Activated CD4-positive, CD25-positive, alpha-beta regulatory T cell treated with anti-CD3 and anti-CD28 coated beads, Interleukin-2, amount 50 U/mL, for 72 hours (primary cell): ENCODE results near the gene CSK.

Experiments used
- DNase-seq: peaks from one replicate; pipeline ENCODE4 v3.0.0; 2021

Gene CSK

DNA sequence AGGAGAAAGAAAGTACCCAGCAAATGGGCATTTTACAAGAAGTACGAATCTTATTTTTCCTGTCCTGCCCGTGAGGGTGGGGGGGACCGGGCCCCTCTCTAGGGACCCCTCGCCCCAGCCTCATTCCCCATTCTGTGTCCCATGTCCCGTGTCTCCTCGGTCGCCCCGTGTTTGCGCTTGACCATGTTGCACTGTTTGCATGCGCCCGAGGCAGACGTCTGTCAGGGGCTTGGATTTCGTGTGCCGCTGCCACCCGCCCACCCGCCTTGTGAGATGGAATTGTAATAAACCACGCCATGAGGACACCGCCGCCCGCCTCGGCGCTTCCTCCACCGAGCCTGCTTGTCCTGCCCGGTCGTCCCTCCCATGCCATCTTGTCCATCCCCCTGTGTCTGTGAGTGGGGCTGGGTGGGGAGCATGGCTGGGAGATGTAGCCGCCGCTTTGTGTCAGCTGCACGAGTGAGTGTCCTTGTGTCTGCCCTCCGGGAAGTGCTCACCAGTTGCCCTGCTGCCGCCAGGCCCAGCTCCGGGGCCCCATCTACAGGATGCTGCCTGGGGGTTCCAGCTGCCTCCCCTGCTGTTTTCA, 21.1 kb downstream of the CSK start:
- DNase-seq: no peak

DNA sequence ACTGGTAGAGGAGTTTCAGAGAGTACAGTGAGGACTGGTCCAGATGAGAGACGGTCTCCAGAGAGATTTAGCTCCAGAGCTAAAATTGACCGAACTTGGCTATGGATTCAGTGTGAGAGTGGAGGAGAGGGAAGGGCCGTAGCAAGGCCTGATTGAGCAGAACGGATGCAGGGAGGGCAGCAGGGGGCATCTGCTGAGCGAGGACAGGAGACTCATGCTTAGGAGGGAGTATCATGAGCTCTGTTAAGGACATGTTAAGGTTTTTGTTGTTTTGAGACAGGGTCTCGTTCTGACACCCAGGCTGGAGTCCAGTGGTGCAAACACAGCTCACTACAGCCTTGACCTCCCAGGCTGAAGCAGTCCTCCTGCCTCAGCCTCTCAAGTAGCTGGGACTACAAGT, 23.1 kb downstream of the CSK start:
- DNase-seq: no peak

DNA sequence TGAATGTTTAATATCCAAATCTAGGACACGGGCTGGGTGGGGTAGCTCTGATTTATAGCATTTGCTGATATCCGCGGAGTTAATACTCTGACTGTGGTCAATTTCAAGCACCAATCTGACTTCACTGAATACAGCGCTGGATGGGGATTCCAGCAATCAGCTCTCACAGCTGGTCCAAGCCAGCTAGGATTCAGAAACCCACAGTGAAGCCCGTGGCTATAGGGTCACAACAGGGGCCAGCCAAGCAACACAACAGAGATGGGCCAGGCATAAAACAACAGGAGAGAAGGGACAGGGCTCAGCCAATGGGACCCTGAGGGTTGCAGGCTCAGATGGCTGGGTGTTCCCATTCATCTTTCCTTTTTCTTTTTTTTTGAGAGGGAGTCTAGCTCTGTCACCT, 25.4 kb downstream of the CSK start:
- DNase-seq: no peak

GRCh38 chr15:74808078-74808839, 26.4 kb downstream of the CSK start:
- no peak for DNase-seq

DNA sequence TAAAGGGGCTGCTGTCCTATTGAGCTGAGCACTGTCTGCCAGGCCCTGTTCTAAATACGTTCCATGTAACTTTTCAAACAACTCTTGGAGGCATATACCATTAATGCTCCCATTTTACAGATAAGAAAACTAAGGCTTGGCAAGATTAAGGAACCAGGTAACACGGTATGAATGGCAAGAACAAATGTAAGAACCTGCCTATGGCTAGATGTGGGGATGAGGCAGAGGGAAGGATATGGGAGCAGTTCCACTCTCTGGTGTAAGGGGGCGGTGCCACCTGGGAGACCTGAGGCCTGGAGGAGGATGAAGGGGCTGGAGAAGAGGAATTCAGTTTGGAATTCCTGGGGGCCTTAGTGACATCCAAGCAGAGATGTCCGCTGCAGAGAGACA, 27.0 kb downstream of the CSK start:
- no peak for DNase-seq

GRCh38 chr15:74809242-74809641, 27.4 kb downstream of the CSK start:
- no peak for DNase-seq

DNA sequence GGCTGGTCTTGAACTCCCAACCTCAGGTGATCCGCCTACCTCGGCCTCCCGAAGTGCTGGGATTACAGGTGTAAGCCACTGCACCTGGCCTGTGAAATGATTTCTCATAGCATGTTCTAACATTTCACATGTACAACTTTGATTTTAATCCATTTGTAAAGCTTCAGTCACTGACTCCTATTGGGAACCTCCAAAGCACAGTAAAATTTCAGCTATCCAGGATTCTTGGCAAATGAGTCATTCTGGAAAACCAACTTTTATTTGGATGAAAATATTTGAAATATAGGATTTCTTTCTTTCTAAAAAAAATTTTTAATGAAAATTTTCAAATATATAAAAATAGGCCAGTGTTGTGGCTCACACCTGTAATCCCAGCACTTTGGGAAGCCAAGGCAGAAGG, 28.1 kb downstream of the CSK start:
- no peak for DNase-seq

GRCh38 chr15:74812533-74812932, 30.7 kb downstream of the CSK start, which contains the start of gene LMAN1L:
Gene LMAN1L, plus strand, starts transcription at chr15:74812835. Its CDS starts 20 bp downstream, at chr15:74812855.
- DNase-seq: no peak

- no peak for DNase-seq
Observed at GRCh38 chr15:74815121-74815934, 33.4 kb downstream of the CSK start.

- DNase-seq: no peak
Observed at GRCh38 chr15:74815961-74816360, 34.1 kb downstream of the CSK start.

DNA sequence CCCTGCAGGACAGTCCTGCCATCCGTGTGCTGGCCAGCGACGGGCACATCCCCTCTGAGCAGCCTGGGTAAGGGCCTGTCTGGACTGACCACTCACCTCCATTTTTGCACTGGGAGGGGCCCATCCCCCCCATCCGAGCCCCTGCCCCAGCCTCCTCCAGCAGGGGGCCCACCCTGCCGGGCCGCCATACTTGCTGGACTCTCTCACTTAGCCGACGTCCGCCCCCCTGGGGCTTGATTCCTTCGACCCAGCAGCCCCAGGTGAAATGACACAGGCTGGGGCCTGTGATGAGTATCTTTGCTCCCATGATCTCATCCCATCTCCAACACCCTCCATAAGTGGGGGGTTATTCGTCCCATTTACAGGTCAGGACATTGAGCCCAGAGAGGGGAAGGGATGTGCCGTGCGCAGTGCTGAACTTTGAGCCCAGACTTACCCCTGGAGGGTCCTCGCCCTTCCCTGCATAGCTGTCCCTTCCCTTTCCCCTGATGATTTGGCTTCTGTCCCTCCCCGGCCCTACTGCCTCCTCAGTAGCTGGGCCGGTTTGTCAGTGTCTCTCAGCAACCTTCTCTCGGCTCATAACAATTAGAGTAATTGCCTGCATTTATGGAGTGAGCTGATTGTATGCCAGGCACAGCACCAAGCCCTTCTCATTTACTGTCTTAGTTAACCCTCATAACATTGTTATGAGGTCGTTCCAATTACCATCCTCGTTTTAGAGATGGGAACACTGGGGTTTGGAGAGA, 34.9 kb downstream of the CSK start:
- no peak for DNase-seq

- no peak for DNase-seq
Observed at GRCh38 chr15:74817370-74817737, 35.5 kb downstream of the CSK start.

DNA sequence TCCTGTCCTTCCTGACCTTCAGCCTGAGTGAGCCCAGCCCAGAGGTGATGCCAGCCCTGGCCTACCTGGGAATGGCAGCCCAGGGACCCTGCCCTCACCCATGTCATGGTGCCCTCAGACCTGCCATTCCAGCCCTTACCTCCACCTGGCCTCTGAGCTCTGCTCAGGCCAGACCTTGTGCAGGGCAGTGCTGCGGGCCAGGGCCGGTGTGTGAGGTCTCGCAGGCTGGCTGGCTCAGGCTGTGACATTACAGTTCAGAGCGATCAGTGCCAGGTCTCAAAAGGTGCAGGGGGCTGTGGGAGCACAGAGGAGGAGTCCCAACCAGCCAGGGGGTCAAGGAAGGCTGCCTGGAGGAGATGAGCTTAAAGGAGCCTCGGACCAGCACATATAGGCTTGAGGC, 38.2 kb downstream of the CSK start:
- DNase-seq: no peak

DNA sequence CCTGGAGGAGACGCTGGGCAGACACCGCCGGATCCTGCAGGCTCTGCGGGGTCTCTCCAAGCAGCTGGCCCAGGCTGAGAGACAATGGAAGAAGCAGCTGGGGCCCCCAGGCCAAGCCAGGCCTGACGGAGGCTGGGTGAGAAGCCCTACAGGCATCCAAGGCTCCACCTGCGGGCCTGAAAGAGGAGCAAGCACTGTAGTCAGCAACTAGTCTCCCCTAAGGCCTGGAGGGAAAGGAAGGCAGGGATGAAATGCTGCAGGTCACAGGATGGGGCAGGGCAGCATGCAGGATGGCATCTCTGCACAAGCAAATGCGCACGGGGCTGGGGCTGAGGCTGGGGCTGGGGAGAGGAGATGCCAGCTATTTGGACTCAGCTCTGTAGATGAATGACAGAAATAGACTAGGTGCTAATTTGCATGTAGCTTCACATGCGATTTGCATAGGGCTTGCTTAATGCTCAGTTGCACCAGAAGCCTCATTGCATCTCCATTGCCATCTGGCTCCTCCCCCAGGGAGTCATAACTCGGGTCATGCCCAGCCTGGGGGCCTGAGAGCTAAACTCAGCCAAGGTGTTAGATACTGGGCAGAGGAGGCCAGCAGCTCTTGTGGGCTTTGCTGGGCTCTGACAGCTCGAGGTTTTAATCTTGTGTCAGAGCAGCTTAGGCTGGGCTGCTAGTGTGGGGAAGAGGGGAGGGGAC, 39.4 kb downstream of the CSK start:
- DNase-seq: no peak

DNA sequence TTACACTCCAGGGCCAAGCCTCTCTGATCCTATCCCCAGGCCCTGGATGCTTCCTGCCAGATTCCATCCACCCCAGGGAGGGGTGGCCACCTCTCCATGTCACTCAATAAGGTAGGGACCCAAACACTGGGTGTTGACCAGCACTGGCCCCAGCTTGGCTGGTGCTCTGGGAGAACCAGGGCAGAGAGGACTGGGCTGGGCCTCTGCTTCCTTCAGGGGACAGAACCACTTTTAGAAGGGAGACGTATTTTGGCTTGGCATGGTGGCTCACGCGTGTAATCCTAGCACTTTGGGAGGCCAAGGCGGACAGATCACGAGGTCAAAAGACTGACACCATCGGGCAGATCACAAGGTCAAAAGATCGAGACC, 39.9 kb downstream of the CSK start:
- DNase-seq: no peak

DNA sequence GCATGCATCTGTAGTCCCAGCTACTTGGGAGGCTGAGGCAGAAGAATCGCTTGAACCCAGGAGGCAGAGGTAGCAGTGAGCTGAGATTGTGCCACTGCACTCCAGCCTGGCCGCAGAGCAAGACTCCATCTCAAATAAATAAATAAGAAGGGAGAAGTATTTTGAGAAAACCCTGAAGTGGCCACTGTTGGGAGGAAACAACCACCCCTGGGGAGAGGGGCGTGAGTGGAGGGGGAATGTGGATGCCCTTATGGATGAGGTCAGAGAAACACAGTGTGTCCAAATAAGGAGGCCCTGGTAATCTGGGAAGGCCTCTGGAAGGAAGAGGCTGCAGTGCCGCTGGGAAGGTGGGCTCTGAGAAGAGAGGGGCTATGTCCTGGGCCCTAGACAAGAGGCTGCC, 40.4 kb downstream of the CSK start:
- DNase-seq: no peak

GRCh38 chr15:74823324-74823723, 41.4 kb downstream of the CSK start:
- DNase-seq: no peak

DNA sequence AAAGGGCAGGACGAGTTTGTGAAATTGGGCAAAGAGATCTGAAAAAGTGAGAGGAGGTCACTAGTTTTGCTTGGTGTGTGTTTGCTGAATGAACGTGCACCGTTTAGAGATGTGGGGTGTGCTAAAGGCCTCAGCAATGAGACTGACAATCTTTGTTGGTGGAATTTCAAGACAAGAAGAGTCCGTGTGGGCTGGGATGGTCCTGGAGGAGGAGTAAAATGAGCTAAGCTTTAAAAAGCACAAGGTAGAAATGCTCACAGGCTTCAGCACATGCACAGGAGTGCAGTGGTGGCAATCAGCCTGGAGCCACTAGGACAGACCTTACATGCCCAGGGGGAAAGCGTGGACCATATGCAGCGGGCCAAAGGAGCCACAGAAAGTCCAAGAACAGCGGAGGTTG, 43.1 kb downstream of the CSK start:
- no peak for DNase-seq

DNA sequence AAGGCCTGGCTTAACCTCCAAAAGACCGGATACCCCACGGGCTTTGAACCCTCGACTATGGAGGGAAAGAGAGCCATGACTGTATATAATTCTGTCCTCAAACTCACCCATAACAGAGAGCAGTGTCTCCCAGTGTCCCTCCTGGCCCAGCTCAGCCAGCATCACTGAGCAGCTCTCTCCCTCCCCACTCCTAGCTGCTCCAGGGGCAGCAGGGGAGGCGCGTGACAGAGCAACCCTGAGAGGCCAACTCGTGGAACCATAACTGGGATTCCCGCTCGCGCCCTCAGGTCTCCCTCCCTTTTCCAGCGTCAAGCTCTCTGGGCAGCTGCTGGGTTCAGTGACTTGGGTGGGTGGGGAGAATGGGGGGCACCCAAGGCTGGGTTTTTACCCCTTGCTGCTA, 44.0 kb downstream of the CSK start:
- no peak for DNase-seq

DNA sequence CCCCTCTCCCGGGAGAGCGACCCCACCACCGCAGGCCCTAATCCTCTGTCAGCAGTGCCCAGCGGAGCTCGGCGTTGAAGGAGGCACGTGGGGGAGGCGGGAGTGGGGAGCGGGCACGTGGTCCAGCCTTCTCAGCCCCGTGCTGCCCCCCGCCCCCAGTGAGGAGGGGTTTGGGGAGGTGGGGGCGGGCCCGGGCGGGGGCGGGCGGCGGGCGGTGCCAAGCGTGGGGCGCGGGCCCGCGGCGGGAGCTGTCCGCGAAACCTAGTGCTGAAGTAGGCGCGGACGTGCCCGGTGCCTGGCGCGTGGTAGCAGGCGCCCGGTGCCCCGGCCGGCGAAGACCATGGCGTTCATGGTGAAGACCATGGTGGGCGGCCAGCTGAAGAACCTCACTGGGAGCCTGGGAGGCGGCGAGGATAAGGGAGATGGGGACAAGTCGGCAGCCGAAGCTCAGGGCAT, 44.5 kb downstream of the CSK start, which contains the start of gene CPLX3:
TSS of gene CPLX3 (plus strand) at position 264 of the 456 bp plus-strand sequence. CDS start at position 341, 77 bp downstream.
- DNase-seq: peak; percentile 64

- no peak for DNase-seq
Observed at GRCh38 chr15:74826921-74827320, 45.0 kb downstream of the CSK start.

GRCh38 chr15:74827614-74828013, 45.7 kb downstream of the CSK start:
- no peak for DNase-seq

DNA sequence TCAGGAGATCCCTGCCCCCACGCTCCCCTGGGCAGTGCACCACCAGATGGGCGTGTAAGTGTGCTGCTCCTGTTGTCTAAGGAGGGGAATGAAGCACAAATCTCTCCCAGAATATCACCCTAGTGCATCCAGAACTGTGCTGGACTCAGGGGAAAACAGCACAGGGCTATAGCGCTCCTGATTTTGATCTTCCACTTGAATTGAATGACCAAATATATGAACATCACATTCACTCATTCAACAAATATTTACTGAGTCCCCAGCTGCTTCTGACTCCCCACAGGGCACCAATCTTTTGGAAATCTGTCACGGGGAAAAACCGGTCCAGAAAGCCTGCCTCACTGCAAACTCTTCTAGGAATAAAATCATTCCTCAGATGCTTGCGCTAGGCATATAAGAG, 47.0 kb downstream of the CSK start:
- no peak for DNase-seq
